IMR-90 (cell line): Measurements from ENCODE around the gene INTU. TPM values are rescaled to one million over a fixed set of nuclear protein-coding genes. Genes with fewer than 3 reads are reported as not detected.

Experiments used
- ATAC-seq: fragments of 200-7000 bp; cut with Tn5 transposase; 2 replicates; pipeline ENCODE4 v1.9.1; 2020; ENCODE audit warnings: low read depth, mild to moderate bottlenecking, moderate library complexity
- BruUV-seq: library from RNA; stranded (reverse); fragments of 400-500 nt; replicated peaks from 2 replicates; lab custom pipeline; 2021; lab: Mats Ljungman, UMichigan
- CTCF ChIA-PET: fragments of 300-600 bp; formaldehyde crosslinking; extraction: SDS; loops from one replicate; lab custom pipeline; 2021; ENCODE audit warnings: antibody characterized with exemption; lab: Yijun Ruan, JAX
- POLR2A ChIA-PET: fragments of 300-600 bp; sonication (Branson Sonifier 250); formaldehyde crosslinking; loops from one replicate; lab custom pipeline; 2022; ENCODE audit warnings: antibody characterized with exemption; ENCODE audit not compliant: unreplicated experiment; lab: Charles Lee
- DNase-seq: peaks from one replicate; pipeline ENCODE4 v3.0.0; 2013
- H2AFZ ChIP-seq: replicated peaks from 2 replicates; pipeline ENCODE3; 2013; ENCODE audit warnings: low read length, mild to moderate bottlenecking; ENCODE audit not compliant: poor library complexity
- H2AK5ac ChIP-seq: 2 replicates; pipeline ENCODE4 v1.6.1; 2013; ENCODE audit warnings: low read depth, low read length, inconsistent platforms
- H2AK9ac ChIP-seq: replicated peaks from 2 replicates; pipeline ENCODE3; 2013; ENCODE audit warnings: mild to moderate bottlenecking, low read depth, low read length, moderate library complexity; ENCODE audit not compliant: poor library complexity
- H2BK120ac ChIP-seq: 2 replicates; pipeline ENCODE4 v1.6.1; 2013; ENCODE audit warnings: low read depth, low read length, inconsistent platforms
- H2BK15ac ChIP-seq: 3 replicates; pipeline ENCODE4 v1.6.1; 2013; ENCODE audit warnings: low read depth, low read length, inconsistent platforms
- H2BK20ac ChIP-seq: 2 replicates; pipeline ENCODE4 v1.6.1; 2013; ENCODE audit warnings: low read depth, mild to moderate bottlenecking, inconsistent platforms, low read length, moderate library complexity
- H2BK5ac ChIP-seq: 2 replicates; pipeline ENCODE4 v1.6.1; 2013; ENCODE audit warnings: mild to moderate bottlenecking, low read depth, low read length, inconsistent platforms; ENCODE audit not compliant: poor library complexity, severe bottlenecking
- H3K14ac ChIP-seq: replicated peaks from 2 replicates; pipeline ENCODE4 v1.6.1; 2013; ENCODE audit warnings: low read depth, low read length, inconsistent platforms
- H3K18ac ChIP-seq: 2 replicates; pipeline ENCODE4 v1.6.1; 2013; ENCODE audit warnings: low read depth, low read length, control low read depth
- H3K23ac ChIP-seq: 2 replicates; pipeline ENCODE4 v1.6.1; 2013; ENCODE audit warnings: low read depth, low read length, inconsistent platforms
- H3K27ac ChIP-seq: 2 replicates; pipeline ENCODE4 v1.5.1; 2013; ENCODE audit warnings: mild to moderate bottlenecking, control low read depth, low read length; ENCODE audit not compliant: insufficient read depth
- H3K27me3 ChIP-seq: 2 replicates; pipeline ENCODE4 v1.6.1; 2013; ENCODE audit warnings: low read length; ENCODE audit not compliant: control insufficient read depth, insufficient read depth
- H3K36me3 ChIP-seq: 2 replicates; pipeline ENCODE4 v1.6.1; 2013; ENCODE audit warnings: low read length, mixed read lengths; ENCODE audit not compliant: control insufficient read depth, insufficient read depth
- H3K4ac ChIP-seq: 2 replicates; pipeline ENCODE4 v1.6.1; 2013; ENCODE audit warnings: low read depth, low read length, inconsistent platforms
- H3K4me1 ChIP-seq: 2 replicates; pipeline ENCODE4 v1.6.1; 2013; ENCODE audit warnings: low read length, mixed read lengths; ENCODE audit not compliant: control insufficient read depth, insufficient read depth
- H3K4me2 ChIP-seq: 2 replicates; pipeline ENCODE4 v1.6.1; 2013; ENCODE audit warnings: low read depth, mild to moderate bottlenecking, control low read depth, low read length, moderate library complexity
- H3K4me3 ChIP-seq: 2 replicates; pipeline ENCODE4 v1.5.1; 2013; ENCODE audit warnings: low read depth, mild to moderate bottlenecking, control low read depth, low read length, moderate library complexity; ENCODE audit not compliant: insufficient read depth
- H3K56ac ChIP-seq: 2 replicates; pipeline ENCODE4 v1.6.1; 2013; ENCODE audit warnings: low read length, inconsistent platforms; ENCODE audit not compliant: insufficient read depth; ENCODE audit errors: extremely low read depth
- H3K79me1 ChIP-seq, 2 experiments: 2 replicates each; pipeline ENCODE4 v1.6.1; 2013; ENCODE audit warnings: low read length in 2 of 2, inconsistent platforms in 1 of 2, low read depth in 1 of 2
- H3K9ac ChIP-seq: 2 replicates; pipeline ENCODE4 v1.6.1; 2013; ENCODE audit warnings: low read depth, low read length, control low read depth
- H3K9me1 ChIP-seq: 2 replicates; pipeline ENCODE4 v1.6.1; 2013; ENCODE audit warnings: low read length, inconsistent platforms; ENCODE audit not compliant: insufficient read depth
- H3K9me3 ChIP-seq: 2 replicates; pipeline ENCODE4 v1.6.1; 2013; ENCODE audit warnings: low read length; ENCODE audit not compliant: control insufficient read depth, insufficient read depth
- H4K20me1 ChIP-seq: 2 replicates; pipeline ENCODE4 v1.6.1; 2013; ENCODE audit warnings: low read length, inconsistent platforms; ENCODE audit not compliant: insufficient read depth
- H4K5ac ChIP-seq: 2 replicates; pipeline ENCODE4 v1.6.1; 2013; ENCODE audit warnings: mild to moderate bottlenecking, low read depth, low read length, control low read depth
- H4K8ac ChIP-seq, 2 experiments: 2 replicates each; pipeline ENCODE4 v1.6.1; 2013; ENCODE audit warnings: low read depth in 2 of 2, low read length in 2 of 2, control low read depth in 1 of 2, inconsistent platforms in 1 of 2
- H4K91ac ChIP-seq: 2 replicates; pipeline ENCODE4 v1.6.1; 2013; ENCODE audit warnings: low read depth, low read length, inconsistent platforms; ENCODE audit not compliant: insufficient read depth
- BHLHE40 ChIP-seq: fragments of 150-350 bp; IDR thresholded peaks from 2 replicates; pipeline ENCODE4 v1.6.1; 2016; ENCODE audit warnings: mild to moderate bottlenecking, low read depth, low read length
- CEBPB ChIP-seq: IDR thresholded peaks from 2 replicates; pipeline ENCODE4 v1.6.1; 2012; ENCODE audit warnings: low read depth, low read length, improper control_type of control experiment
- CHD1 ChIP-seq: IDR thresholded peaks from 2 replicates; pipeline ENCODE4 v1.6.1; 2012; ENCODE audit warnings: low read depth, low read length, improper control_type of control experiment
- MAZ ChIP-seq: IDR thresholded peaks from 2 replicates; pipeline ENCODE4 v1.6.1; 2012; ENCODE audit warnings: low read depth, mild to moderate bottlenecking, low read length, improper control_type of control experiment, moderate library complexity, borderline replicate concordance
- NFE2L2 ChIP-seq: fragments of 150-350 bp; IDR thresholded peaks from 2 replicates; pipeline ENCODE4 v1.6.1; 2016; ENCODE audit warnings: low read depth, mild to moderate bottlenecking, low read length
- RCOR1 ChIP-seq: IDR thresholded peaks from 2 replicates; pipeline ENCODE4 v1.6.1; 2012; ENCODE audit warnings: mild to moderate bottlenecking, low read length, improper control_type of control experiment; ENCODE audit not compliant: insufficient replicate concordance
- WGBS, 2 experiments: methylation state at CpG; one replicate each; pipeline versions ENCODE4 v1.1.5 to v1.1.7; 2013; ENCODE audit warnings: missing lambda C conversion rate in 2 of 2; ENCODE audit not compliant: insufficient read length in 1 of 2; ENCODE audit errors: extremely low coverage in 2 of 2; 5-methylcytosine and 5-hydroxymethylcytosine counted together
- dilution Hi-C: fragments of 300-500 bp; cut with HindIII; formaldehyde crosslinking; loops from one replicate; pipeline ENCODE4 v1.14.3; 2018; ENCODE audit warnings: low sequenced_read_pairs; ENCODE audit not compliant: unreplicated experiment
- in situ Hi-C: fragments of 300-500 bp; cut with MboI; formaldehyde crosslinking; loops from 3 replicates; pipeline ENCODE4 v1.14.3; 2019; ENCODE audit warnings: low sequenced_read_pairs, inconsistent platforms, mixed read lengths
- intact Hi-C: fragments of 100-400 bp; cut with micrococcal nuclease; formaldehyde crosslinking; loops from 2 replicates; pipeline ENCODE4 v1.10.0; 2022
- polyA plus RNA-seq, 3 experiments: library from polyadenylated mRNA; depleted of rRNA; stranded (reverse); fragments of >200 nt; gene quantifications; 2 replicates each; pipeline ENCODE4 v1.2.3, GENCODE V29; 2012; ENCODE audit warnings: low replicate concordance in 1 of 3
- total RNA-seq: library from RNA; depleted of rRNA; stranded (reverse); fragments of >200 nt; gene quantifications from 2 replicates; pipeline ENCODE4 v1.2.3, GENCODE V29; 2012
- TF ChIP-seq, protein P1 (sequence below): conservative IDR thresholded peaks from 2 replicates; pipeline ENCODE4 v1.5.1; 2012; ENCODE audit warnings: mild to moderate bottlenecking, low read depth, low read length, improper control_type of control experiment

The INTU gene
- total and polyA plus RNA-seq, 2 of the 4 experiments (the other 2 are of a cell fraction): 6.5 to 10.8 TPM

DNA sequence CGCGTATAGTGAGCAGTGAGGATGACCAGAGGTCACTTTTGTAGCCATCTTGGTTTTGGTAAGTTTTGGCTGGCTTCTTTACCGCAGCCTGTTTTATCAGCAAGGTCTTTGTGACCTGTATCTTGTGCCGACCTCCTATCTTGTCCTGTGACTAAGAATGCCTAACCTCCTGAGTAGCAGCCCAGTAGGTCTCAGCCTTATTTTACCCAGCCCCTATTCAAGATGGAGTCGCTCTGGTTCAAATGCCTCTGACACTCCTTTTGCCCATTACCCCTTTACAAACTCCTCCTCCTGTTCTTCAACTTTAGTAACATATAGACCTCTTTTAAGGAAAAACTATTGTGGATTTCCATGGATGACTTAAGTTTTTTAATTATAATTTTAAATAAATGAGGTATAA is 2.6 kb upstream of the INTU start:
- H3K18ac ChIP-seq: no peak overlapping the region
- no peak overlapping the region for H3K4me2 ChIP-seq
- intact Hi-C loops (no loop called here), in situ Hi-C loops (no loop called here), dilution Hi-C loops (no loop called here)
- H4K5ac ChIP-seq: no peak overlapping the region
- ChIA-PET POLR2A (no interaction called here), CTCF (no interaction called here)
- H4K8ac ChIP-seq: no peak overlapping the region
- DNase-seq: no peak
- H4K20me1 ChIP-seq: no peaks in the 10 kb centered on the region
- no peak overlapping the region for H2AK9ac ChIP-seq
- no peak overlapping the region for H2AFZ ChIP-seq
- H3K56ac ChIP-seq: no peak overlapping the region
- no peak overlapping the region for H3K27ac ChIP-seq
- no peak overlapping the region for H2AK5ac ChIP-seq
- no TSS peak for BruUV-seq
- no peaks in the 10 kb centered on the region for H3K36me3 ChIP-seq
- no peaks in the 10 kb centered on the region for H3K9me3 ChIP-seq
- H3K4ac ChIP-seq: no peak overlapping the region
- peaks cover 2% of the 10 kb centered on the region; the same call in 1 of the 2 replicates for H3K4me1 ChIP-seq
- no peak overlapping the region for H3K4me3 ChIP-seq
- no peak for ATAC-seq
- H2BK5ac ChIP-seq: no peak overlapping the region
- no peak overlapping the region for H4K91ac ChIP-seq
- H2BK15ac ChIP-seq: no peak overlapping the region
- no peaks in the 10 kb centered on the region for H3K27me3 ChIP-seq
- H2BK20ac ChIP-seq: no peak overlapping the region
- no peak overlapping the region for H2BK120ac ChIP-seq
- no peak overlapping the region for H3K23ac ChIP-seq
- H3K9ac ChIP-seq: no peak overlapping the region
- TF ChIP-seq MAZ (no peak), NFE2L2 (no peak), RCOR1 (no peak), CHD1 (no peak), BHLHE40 (no peak), CEBPB (no peak)
- TF ChIP-seq, protein P1, sequence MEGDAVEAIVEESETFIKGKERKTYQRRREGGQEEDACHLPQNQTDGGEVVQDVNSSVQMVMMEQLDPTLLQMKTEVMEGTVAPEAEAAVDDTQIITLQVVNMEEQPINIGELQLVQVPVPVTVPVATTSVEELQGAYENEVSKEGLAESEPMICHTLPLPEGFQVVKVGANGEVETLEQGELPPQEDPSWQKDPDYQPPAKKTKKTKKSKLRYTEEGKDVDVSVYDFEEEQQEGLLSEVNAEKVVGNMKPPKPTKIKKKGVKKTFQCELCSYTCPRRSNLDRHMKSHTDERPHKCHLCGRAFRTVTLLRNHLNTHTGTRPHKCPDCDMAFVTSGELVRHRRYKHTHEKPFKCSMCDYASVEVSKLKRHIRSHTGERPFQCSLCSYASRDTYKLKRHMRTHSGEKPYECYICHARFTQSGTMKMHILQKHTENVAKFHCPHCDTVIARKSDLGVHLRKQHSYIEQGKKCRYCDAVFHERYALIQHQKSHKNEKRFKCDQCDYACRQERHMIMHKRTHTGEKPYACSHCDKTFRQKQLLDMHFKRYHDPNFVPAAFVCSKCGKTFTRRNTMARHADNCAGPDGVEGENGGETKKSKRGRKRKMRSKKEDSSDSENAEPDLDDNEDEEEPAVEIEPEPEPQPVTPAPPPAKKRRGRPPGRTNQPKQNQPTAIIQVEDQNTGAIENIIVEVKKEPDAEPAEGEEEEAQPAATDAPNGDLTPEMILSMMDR: no peak
- H3K9me1 ChIP-seq: no peaks in the 10 kb centered on the region
- no CpG with 5 or more reads among the region's 5 CpGs for WGBS, 2 experiments
- peaks cover 8 to 12% of the 10 kb centered on the region in 2 experiments for H3K79me1 ChIP-seq
- no peak overlapping the region for H3K14ac ChIP-seq
